Activated CD8-positive, alpha-beta memory T cell treated with anti-CD3 and anti-CD28 coated beads for 48 hours (primary cell): ENCODE data around the gene FBXO41.
A peak's percentile ranks its signal among the peaks of the same experiment; 100 is the strongest.

Experiments used
- DNase-seq, 3 experiments: peaks; one replicate each; pipeline ENCODE4 v3.0.0-alpha.2; 2020; ENCODE audit warnings: low read depth in 2 of 3, low spot score in 2 of 3

Gene FBXO41, protein sequence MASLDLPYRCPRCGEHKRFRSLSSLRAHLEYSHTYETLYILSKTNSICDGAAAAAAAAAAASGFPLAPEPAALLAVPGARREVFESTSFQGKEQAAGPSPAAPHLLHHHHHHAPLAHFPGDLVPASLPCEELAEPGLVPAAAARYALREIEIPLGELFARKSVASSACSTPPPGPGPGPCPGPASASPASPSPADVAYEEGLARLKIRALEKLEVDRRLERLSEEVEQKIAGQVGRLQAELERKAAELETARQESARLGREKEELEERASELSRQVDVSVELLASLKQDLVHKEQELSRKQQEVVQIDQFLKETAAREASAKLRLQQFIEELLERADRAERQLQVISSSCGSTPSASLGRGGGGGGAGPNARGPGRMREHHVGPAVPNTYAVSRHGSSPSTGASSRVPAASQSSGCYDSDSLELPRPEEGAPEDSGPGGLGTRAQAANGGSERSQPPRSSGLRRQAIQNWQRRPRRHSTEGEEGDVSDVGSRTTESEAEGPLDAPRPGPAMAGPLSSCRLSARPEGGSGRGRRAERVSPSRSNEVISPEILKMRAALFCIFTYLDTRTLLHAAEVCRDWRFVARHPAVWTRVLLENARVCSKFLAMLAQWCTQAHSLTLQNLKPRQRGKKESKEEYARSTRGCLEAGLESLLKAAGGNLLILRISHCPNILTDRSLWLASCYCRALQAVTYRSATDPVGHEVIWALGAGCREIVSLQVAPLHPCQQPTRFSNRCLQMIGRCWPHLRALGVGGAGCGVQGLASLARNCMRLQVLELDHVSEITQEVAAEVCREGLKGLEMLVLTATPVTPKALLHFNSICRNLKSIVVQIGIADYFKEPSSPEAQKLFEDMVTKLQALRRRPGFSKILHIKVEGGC

DNA sequence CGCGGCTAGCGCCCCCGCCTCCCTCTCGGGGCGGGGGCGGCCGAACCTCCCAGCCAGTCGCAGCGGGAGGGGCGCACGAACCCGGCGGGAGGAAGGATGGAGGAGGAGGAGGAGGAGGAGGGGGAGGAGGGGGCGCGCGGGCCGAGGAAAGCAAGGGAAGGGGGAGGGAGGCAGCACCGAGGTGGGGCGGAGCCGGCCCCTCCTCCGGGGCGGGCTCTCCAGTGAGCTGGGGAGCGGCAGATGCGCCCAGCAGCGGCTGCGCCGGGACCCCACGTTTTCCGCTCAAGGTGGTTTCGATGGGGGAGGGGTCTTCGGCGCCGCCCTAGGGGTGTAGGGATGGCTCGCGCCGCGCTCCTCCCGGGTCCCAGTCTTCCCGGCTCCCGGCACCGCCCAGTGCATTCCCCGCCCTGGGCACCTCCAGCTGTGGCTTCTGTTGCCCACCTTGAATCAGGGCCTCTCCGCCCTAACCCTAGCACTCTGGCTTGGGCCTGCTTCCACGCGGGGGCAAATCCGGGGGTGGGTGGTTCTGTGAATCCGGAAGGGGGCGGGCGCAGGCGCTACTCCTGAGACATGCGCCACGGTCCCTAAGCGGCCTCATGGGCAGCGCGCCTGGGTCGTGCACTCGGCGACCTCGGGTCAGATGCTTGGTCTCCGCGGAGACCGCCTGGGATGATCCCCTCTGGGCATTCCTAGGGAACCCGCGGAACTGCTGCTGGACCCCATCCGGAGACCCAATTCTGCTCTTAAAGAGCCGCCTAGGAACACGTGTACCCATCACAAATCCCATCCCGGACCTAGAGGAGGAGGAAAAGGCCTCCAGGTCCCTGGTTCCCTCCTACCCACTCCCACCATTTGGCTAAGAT, at the start of gene FBXO41:
FBXO41 (minus strand) TSS at position 183 of the 863 bp plus-strand sequence. CDS start 14,848 bp downstream, outside the sequence.
- peak; percentile 54 to 64 (median 60) for DNase-seq

DNA sequence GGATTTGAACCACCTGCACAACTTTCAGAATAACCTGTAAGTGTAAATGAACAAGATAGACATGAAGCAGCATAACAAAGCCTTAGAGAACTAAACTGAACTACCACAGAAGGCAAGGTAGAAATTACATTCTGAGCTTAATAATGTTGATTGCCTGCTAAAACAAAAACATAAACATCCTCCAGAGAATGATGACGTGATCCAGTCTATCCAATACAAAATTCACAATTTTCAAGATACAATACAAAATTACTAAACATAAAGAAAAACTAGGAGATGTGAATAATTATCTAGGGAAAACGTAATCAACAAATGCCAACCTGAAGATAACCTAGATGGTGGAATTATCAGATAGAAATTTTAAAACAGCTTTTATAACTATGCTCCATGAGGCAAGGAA, 49.8 kb upstream of the FBXO41 start:
- no peak for DNase-seq

DNA sequence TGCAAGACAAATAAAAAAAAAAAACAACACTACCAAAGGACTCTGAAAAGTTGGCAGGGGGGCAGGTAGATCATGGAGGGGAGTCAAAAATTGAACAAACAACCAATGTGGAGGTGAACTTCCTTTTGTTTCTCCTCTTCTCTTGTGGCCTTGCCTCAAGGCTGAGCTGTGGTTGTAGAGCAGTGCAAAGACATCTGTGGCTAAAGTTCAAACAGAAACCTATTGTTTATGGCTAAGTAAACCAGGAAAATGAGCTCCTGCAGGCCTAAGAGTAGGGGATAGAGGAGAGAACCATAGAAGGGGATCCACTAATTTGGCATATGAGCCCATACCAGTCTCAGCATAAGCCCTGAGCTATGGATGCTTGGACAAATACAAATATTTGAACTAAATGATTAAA, 49.3 kb upstream of the FBXO41 start:
- DNase-seq, result no peak

DNA sequence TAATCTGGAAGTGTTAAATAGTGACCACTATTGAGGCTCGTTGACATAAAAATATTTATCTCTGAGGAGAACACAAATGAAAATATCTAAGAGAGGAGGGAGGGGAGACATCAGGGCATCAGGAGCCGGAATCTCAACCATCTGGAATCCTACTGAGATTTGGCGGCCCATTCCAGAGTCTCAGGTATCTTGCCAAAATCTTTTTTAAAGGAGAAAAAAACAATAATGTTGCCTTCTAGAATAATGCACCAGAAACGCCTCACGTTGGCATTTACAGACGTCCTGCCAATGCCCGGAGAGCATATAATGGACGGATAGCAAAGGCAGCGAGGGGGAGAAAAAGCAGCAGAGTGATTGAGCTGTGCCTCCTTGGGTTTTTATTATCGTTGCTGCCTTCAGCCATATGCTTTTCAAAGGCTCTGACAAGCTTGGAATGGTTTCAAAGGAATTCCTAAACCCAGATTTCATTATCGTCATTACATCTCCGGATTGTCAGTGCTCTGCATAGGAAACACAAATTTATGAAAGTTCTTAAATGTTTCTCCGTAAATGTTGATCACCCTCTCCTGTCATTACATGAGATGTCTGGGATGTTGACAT, 39.9 kb upstream of the FBXO41 start:
- DNase-seq, result no peak

DNA sequence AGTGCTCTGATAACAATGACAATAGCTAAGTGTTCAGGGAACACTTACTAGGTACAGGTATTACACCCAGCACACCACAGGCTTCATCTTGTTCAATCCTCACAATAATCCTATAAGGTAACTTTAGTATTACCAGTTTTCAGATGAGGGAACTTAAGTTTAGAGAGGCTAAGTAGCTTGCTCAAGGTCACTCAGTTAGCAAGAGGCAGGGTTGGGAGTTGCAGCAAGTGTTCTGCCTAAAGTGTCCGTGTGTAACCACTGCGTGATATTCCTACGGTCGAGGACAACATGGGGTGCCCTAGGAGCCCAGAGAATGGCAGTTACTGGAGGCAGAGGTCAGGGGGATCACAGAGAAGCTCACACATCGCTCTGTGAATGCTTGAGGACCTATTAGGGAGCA, 39.3 kb upstream of the FBXO41 start:
- DNase-seq, result no peak

DNA sequence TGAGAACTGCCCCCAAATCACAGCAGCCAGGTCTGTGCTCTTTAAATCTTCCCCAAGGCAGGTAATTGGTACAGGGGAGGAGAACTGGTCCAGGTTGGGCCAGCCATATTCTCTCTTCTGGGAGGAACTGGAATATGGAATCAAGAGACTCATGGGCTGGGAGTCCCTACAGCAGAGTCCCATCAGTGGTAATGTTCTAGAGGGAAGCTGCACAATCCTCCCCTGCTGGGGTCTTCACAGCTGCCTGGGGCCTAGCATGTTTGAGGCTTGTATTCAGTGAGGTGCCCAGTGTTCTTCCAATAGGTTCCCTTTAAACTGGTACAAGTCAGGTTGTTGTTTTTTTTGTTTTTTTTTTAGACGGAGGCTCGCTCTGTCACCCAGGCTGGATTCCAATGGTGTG, 30.2 kb upstream of the FBXO41 start:
- DNase-seq, result no peak

DNA sequence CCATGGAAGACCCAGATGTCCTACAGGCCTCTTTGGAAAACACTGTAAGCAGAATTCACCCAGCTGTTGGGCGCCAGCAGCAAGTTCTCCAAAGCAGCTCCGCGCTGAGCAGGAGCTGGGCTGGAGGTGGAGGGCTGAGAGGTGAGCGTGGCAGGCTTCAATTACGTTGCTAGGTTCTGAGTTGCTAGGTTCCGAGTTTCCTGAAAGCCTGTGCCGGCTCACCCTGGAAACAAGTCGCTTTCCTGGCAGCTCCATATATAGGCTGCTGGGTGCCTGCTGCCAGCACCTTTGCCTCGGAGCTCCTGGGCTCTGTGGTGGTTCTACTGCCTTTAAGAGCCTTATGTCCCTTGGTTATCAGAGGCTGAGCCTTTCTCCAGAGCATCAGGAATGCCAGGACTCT, 23.4 kb upstream of the FBXO41 start:
- no peak for DNase-seq

DNA sequence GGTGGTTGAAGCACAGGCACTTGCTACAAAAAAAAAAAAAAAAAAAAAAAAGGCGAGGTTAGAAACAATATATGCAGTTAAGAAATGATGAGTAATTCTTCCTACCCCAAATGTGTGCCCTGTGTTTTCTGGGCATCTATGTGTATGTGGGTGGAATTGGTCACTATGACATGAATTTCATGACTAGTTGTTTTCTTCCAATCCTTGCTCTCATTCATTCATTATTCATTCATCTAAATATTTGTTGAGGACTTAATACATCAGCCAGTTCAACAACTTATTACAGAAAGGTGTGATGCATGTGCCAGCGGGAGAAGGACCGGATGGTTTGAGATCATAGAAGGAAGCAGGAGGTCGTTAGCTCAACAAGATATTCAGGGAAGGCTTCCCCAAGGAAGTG, 17.4 kb upstream of the FBXO41 start:
- no peak for DNase-seq

DNA sequence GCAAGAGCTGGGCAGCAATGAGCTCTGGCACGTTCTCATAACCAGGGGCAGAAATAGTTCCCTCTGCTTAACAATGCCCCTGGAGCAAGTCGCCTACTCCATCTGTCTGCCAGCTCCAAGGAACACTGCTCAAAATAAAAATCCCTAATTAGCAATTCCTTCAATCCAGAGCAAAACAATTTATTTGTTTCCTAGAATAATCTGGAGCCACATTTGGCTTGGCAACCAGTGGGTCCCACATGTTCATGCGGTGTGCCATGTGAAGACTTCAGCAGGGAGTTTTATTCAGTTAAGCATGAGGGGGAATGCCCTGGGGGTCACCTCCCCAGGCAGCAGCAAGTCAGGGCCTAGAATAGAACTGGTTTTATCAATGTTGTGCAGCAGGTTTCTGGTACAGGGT, 16.6 kb upstream of the FBXO41 start:
- no peak for DNase-seq

DNA sequence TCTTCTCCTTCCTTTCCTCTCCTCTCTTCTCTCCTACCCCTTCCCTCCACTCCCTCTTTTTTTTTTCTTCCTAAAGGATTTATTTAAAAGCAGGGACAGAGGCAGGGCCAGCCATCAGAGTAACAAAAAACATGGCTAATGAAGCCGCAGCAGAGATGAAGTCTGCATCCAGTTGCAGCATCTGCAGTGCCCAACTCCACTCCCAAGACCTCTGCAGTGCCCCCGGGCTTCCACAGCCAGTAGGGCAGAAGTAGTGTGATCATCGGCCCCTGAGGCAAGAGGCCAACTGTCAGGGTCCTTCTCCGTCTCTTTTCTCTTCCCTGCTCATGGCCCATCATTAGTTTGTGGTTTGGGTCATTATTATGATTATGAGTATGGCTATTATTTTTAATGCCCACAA, 13.3 kb upstream of the FBXO41 start:
- no peak for DNase-seq

DNA sequence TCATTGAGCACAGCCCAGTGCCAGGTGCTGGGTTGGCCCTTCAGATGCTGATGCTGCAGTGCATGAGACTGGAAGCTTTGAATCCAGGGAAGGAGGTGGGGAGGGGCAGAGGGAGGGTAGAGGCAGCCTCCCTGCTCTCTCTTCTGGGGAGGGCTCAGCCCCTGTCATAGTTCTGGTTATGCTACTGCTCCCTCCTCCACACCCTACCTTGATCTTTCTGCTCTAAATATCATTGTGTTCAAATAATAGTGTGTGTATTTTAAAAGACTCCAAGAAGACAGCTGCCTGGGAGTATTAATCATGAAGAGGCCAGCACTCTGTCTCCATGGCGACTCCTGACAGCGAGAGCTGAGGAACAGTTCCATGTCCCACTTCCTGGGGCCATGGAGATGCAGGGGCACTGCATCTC, 12.9 kb upstream of the FBXO41 start:
- DNase-seq, result no peak

DNA sequence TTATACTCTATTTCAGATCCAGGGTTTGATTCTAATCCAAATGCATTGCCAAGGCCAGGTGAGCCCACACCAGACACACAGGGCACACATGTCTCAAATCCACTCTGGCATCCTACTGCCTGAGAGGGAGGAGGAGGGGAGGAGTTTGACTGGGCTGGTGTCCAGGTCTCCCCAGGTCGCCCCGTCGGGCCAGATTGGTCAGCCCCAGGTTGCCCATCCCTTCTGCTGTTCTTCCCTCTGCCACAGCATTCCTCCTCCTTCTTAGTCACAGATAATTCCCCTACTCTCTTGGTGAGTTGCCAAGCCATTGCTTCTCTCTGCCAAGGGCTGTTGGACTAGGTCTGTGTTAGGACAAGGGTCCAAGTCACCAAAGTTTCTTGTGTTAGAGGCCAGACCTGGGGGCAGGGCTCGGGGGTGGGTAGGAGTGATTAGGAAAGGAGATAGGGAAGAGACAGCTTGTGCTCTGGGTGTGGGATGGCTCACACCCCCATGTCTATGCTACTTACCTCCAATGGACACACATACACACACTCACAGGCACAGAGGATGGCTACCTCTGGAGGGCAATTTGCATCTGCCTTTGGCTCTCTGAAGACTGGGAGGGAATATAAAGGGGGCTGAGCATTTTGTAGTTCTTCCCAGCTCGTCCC, 11.6 kb upstream of the FBXO41 start:
- no peak for DNase-seq

DNA sequence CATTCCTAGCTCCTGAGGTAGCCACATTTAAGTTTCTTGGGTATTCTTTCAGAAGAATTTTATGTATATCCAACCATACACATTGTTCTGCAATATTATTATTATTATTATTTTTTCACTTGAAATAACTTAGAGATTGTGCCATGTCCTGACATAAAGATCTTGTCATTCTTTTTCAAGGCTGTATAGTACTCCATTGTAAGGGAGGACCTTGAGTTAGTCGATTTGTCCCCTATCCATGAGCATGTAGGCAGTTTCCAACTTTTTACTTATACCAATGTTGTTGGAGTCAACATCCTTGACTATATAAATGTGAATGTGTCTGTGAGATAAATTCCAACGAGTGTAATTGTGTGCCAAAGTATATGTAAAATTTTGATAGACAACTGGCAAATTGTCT, 10.0 kb upstream of the FBXO41 start:
- DNase-seq, result no peak

DNA sequence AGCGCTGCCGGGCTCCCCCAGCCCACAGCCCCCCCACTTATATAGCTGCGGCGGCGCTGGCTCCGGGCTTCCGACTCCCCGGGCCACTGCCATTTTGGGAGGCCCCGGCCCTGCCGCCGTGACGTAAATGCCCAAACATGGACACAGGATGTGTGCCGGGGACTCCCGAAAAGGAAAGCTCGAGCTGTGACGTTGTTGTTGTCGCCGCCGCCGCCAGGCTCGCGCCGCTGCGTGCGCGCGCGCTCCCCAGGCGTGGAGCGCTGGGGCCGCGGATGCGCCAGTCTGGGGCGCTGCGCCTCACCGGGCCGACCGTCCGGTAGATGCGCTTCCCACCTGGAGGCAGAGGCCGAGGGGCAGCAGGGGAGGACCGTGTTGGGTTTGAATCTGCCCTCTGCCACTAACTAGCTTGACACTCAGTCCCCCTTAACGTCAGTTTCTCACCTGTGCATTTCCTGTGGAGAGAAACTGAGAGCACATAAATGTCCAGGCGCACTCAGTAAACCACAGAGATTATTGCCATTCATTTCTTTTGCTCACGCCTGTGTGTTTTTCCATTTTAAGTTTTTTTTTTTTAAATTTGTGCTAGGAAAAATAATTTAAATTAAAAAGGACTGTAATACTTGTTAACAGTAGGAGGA, 9.4 kb upstream of the FBXO41 start, which contains the start of gene EGR4:
EGR4 (minus strand) TSS at position 15 of the 638 bp plus-strand sequence. CDS start 231 bp downstream, outside the sequence.
- DNase-seq, result peak; percentile 67 to 68 (median 67)

DNA sequence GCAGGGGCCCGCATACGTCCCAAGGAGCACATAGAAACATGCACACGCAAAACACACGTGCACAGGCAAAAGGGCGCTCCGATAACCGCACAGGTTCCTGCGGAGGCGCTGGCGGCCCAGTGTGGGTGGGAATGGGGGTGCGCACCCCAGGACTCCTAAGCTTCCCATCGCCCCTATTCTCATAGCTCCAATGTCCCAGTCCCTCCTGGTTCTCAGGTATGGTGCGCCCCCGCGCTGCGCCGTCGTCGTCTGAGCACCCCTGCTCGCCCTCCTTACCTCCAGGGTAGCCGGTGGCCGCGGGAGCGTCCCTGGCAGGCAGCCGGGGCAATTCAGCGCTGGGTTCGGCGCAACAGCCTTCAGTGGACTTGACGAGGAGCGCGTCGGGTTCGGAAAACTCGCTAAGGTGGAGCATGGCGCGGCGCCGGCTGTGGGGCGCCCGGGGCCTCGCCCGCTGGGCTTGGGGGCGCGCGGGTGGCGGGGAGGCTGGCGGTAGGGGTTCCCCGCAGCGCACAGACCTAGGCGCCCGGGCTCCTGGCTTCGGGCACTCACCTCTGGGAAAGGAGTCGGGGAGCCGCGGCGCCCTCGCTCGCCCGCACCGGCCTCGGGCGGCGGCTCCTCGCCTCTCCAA, 8.7 kb upstream of the FBXO41 start:
- peak in 1 of 3 experiments; percentile 10 for DNase-seq

DNA sequence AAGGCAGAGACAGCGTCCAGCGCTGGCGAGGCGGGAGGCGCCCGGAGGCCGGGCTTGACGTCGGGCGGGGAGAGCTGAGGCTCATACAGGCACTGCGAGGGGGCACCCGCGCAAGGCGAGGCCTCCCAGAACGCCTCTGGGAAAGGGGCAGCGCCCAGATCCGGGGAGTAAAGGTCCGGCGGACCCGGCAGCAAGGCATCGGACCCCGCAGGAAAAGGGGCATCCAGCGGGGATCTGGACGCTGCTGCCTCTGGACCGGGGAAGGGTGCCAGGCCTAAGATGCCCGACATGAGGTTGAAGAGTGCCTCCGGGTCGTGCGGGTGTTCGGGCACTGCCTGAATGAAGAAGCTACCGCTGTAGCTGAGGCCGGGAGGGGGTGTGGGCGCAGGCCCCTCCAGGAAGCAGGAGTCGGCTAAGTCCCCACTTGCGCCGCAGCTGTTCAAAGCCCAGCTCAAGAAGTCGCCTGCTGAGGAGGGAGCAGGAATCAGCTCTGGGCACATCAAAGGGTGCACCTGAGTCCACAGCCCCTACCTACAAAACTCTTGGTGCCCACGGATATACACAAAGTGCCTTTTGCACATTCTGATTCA, 8.1 kb upstream of the FBXO41 start:
- no peak for DNase-seq

DNA sequence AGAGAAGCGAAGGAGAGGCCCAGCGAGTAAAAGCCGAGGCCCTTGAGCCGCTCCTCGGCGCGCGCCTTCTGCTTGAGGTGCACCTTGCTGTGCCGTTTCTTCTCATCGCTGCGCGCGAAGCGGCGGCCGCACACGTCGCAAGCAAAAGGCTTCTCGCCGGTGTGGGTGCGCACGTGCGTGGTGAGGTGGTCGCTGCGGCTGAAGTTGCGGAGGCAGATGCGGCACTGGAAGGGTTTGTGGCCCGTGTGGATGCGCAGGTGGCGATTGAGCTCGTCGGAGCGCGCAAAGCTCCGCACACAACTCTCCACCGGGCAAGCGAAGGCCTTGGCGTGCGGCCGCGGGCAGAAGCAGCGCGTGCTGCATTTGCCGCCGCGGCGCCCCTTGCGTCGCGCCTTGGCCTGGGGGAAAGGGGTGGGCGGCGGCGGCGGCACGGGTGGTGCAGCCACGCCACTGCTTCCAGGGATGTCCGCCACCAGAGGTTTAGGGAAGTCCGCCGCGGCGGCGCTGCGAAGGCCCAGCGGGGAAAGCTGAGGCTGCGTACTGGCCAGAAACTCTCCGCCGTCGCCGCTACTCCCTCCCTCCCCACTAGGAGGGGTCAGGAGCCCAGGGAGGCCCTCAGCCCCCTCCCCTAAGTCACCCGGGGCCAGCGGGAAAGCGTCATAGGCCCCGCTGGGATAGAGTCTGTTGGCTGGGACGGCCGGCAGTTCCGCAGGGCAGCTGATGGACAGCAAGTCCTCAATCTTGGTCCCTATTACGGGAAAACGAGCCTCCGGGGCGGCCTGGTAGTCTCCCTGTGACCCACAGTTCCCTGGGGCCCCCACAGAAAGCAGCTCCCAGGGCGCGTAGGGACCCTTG, 7.4 kb upstream of the FBXO41 start:
- no peak for DNase-seq

DNA sequence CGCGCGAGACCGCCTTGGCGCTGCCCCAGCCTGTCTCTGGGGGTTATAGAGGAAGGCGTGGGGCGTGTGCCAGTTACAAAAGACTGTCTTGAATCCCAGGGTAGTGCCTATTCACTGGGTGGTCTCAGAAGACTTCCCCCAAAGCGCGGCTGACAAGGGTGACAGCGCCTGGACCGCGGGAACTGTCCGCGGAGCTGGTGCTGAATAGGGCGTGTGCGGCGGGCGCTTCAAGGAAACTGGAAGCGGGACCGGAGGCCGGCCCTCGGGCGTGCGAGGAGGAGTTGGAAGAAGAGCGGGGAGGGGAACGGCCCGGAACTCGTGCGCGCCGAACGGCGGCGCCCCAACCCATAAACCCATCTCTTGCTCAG, 6.8 kb upstream of the FBXO41 start:
- DNase-seq, result peak in 1 of 3 experiments; percentile 24
